Activated naive CD4-positive, alpha-beta T cell treated with anti-CD3 and anti-CD28 coated beads for 36 hours (primary cell): ENCODE results near the gene PCCA. TPM values are rescaled to one million over a fixed set of nuclear protein-coding genes. Genes with fewer than 3 reads are reported as not detected.

Experiments
- CTCF ChIA-PET: fragments of 350-600 bp; sonication (Branson Sonifier 250); formaldehyde crosslinking; loops from one replicate; lab custom pipeline; 2021; ENCODE audit warnings: antibody characterized with exemption; lab: Charles Lee
- DNase-seq: peaks from one replicate; pipeline ENCODE4 v3.0.0-alpha.2; 2020
- H3K27ac Mint-ChIP-seq: one replicate; pipeline ENCODE4 v1.8.0; 2021; ENCODE audit warnings: mild to moderate bottlenecking, mixed read lengths
- H3K27me3 Mint-ChIP-seq: one replicate; pipeline ENCODE4 v1.8.0; 2021; ENCODE audit warnings: low read depth, mixed read lengths
- H3K36me3 Mint-ChIP-seq: one replicate; pipeline ENCODE4 v1.8.0; 2021; ENCODE audit warnings: low read depth, mixed read lengths
- H3K4me1 Mint-ChIP-seq: one replicate; pipeline ENCODE4 v1.8.0; 2021; ENCODE audit warnings: low read depth, mixed read lengths
- H3K4me3 Mint-ChIP-seq: one replicate; pipeline ENCODE4 v1.8.0; 2021; ENCODE audit warnings: mild to moderate bottlenecking, moderate library complexity, mixed read lengths
- H3K9me3 Mint-ChIP-seq: one replicate; pipeline ENCODE4 v1.8.0; 2021; ENCODE audit warnings: mixed read lengths
- intact Hi-C: fragments of 100-400 bp; cut with micrococcal nuclease; formaldehyde crosslinking; loops from one replicate; pipeline ENCODE4 v1.15.1; 2023
- total RNA-seq, 2 experiments: library from RNA; stranded (reverse); gene quantifications; one replicate each; pipeline ENCODE4 v1.2.3, GENCODE V29; 2021

Gene PCCA
- total RNA-seq, 2 experiments from 2014 or later: 6.8 to 8.1 TPM

- no peak for DNase-seq
- no peaks in the 10 kb centered on the region for H3K9me3 Mint-ChIP-seq
- no peak overlapping the region for H3K4me3 Mint-ChIP-seq
- CTCF ChIA-PET: no interaction called here
- no peaks in the 10 kb centered on the region for H3K27me3 Mint-ChIP-seq
- H3K36me3 Mint-ChIP-seq: no peaks in the 10 kb centered on the region
- intact Hi-C loops: no loop called here
- no peak overlapping the region for H3K27ac Mint-ChIP-seq
- no peaks in the 10 kb centered on the region for H3K4me1 Mint-ChIP-seq
Measured at GRCh38 chr13:100476963-100477362, 388.1 kb downstream of the PCCA start.

DNA sequence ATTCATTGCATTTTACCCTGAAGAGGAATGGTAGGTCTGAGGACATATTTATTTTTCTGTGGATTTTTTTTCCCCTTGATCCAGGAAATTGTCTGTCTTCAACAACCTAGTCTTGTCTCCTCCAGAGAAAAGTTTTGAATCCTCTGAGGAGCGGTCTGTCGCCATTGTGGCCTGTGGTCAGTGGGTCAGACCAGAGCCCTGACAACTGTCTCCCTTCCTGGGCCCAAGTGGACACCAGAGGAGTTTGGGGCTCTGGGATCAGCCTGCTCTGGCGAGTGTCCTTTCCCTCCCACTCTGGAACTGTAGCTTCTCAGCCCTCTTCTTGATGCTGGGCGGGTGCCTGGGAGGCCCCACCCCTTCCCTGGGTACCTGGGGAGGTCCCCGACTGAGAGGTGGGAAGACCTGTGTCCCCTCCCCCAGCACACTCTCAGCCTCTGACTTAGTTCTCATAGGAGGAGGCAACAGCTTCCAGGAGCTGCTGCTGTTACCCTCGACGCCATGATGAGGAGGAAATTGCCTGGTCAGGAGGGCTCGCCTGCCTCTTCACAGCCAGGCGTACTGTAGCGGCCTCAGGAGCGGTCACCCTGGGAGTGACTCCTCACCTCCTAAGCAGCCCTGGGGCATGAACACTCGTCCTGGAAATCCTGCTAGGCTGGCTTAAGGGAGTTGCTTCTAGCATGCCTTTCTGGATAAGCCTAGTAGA lies 389.4 kb downstream of the PCCA start:
- Mint-ChIP-seq H3K27ac (no peak overlapping the region), H3K4me3 (no peak overlapping the region), H3K9me3 (no peaks in the 10 kb centered on the region), H3K4me1 (no peaks in the 10 kb centered on the region), H3K27me3 (no peaks in the 10 kb centered on the region), H3K36me3 (no peaks in the 10 kb centered on the region)
- no peak for DNase-seq
- CTCF ChIA-PET: no interaction called here
- intact Hi-C loops: no loop called here

GRCh38 chr13:100480676-100481075 lies 391.8 kb downstream of the PCCA start:
- Mint-ChIP-seq H3K27me3 (no peaks in the 10 kb centered on the region), H3K4me3 (no peak overlapping the region), H3K9me3 (no peaks in the 10 kb centered on the region), H3K36me3 (no peaks in the 10 kb centered on the region), H3K27ac (no peak overlapping the region), H3K4me1 (peaks cover 2% of the 10 kb centered on the region)
- CTCF ChIA-PET: no interaction called here
- DNase-seq: no peak
- intact Hi-C loops: no loop called here

GRCh38 chr13:100483139-100483538 lies 394.2 kb downstream of the PCCA start:
- Mint-ChIP-seq H3K4me3 (no peak overlapping the region), H3K36me3 (no peaks in the 10 kb centered on the region), H3K27me3 (no peaks in the 10 kb centered on the region), H3K27ac (no peak overlapping the region), H3K4me1 (peaks cover 2% of the 10 kb centered on the region), H3K9me3 (no peaks in the 10 kb centered on the region)
- intact Hi-C loops: no loop called here
- CTCF ChIA-PET: no interaction called here
- no peak for DNase-seq

GRCh38 chr13:100483841-100484381 lies 395.0 kb downstream of the PCCA start:
- DNase-seq: no peak
- no peak overlapping the region for H3K27ac Mint-ChIP-seq
- peaks cover 2% of the 10 kb centered on the region for H3K4me1 Mint-ChIP-seq
- no peaks in the 10 kb centered on the region for H3K36me3 Mint-ChIP-seq
- intact Hi-C loops: no loop called here
- no peaks in the 10 kb centered on the region for H3K9me3 Mint-ChIP-seq
- H3K4me3 Mint-ChIP-seq: no peak overlapping the region
- CTCF ChIA-PET: no interaction called here
- H3K27me3 Mint-ChIP-seq: no peaks in the 10 kb centered on the region

- CTCF ChIA-PET: no interaction called here
- no peaks in the 10 kb centered on the region for H3K36me3 Mint-ChIP-seq
- no peak overlapping the region for H3K4me3 Mint-ChIP-seq
- peaks cover 2% of the 10 kb centered on the region for H3K4me1 Mint-ChIP-seq
- no peaks in the 10 kb centered on the region for H3K9me3 Mint-ChIP-seq
- no peaks in the 10 kb centered on the region for H3K27me3 Mint-ChIP-seq
- no peak overlapping the region for H3K27ac Mint-ChIP-seq
- no peak for DNase-seq
- intact Hi-C loops: no loop called here
Measured at GRCh38 chr13:100484702-100485101, 395.8 kb downstream of the PCCA start.

DNA sequence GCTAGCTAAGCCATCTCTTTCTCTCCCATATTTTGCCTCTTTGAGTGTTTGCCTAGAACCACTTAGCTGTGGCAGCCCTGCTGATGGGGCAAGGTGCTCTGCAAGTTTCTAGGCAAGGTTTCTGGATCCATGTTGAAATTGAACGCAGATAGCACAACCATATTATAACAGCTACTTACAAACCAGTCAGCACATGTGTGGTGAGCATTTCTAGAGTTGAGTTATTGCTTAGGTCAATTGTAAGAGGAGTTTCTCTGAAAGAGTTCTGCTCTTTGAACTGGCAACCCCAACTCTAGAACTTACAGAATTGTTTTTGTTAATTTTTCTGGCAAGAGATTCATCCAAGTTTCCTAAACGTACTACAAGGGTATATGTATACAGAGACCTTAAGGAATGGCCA lies 396.4 kb downstream of the PCCA start:
- intact Hi-C loops: no loop called here
- Mint-ChIP-seq H3K36me3 (no peaks in the 10 kb centered on the region), H3K9me3 (no peaks in the 10 kb centered on the region), H3K4me3 (no peak overlapping the region), H3K27me3 (no peaks in the 10 kb centered on the region), H3K4me1 (peaks cover 2% of the 10 kb centered on the region), H3K27ac (no peak overlapping the region)
- no peak for DNase-seq
- CTCF ChIA-PET: no interaction called here

DNA sequence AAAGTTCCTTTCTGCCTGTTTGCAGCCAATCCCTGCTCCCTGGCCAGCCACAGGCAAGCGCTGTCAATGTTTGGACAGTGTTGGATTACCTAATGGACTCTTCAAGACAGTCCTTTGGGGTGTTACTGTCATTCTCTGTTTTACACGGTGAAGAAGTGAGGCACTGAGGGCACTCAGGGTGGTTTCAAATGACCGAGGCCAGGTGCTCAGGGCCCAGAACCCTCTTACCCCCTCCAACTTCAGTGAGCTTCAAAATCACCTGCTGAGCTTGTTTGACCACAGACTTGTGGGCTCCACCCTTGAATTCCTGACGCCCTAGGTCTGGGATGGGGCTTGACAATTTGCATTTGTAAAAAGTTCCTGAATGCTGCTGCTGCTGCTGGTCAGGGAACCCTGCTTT lies 401.8 kb downstream of the PCCA start:
- Mint-ChIP-seq H3K36me3 (no peaks in the 10 kb centered on the region), H3K9me3 (no peaks in the 10 kb centered on the region), H3K4me3 (no peak overlapping the region), H3K27me3 (no peaks in the 10 kb centered on the region), H3K4me1 (no peaks in the 10 kb centered on the region), H3K27ac (no peak overlapping the region)
- CTCF ChIA-PET: interaction anchor here (1.1 kb wide), 1 partner anchor 22 kb away, joined by 3 read pairs; no protein-coding TSS in a partner anchor
- DNase-seq: no peak
- intact Hi-C loops: no loop called here

- Mint-ChIP-seq H3K36me3 (no peaks in the 10 kb centered on the region), H3K4me3 (no peak overlapping the region), H3K4me1 (no peaks in the 10 kb centered on the region), H3K9me3 (no peaks in the 10 kb centered on the region), H3K27ac (no peak overlapping the region), H3K27me3 (no peaks in the 10 kb centered on the region)
- no peak for DNase-seq
- intact Hi-C loops: no loop called here
- CTCF ChIA-PET: interaction anchor here (1.1 kb wide), 1 partner anchor 21 kb away, joined by 3 read pairs; no protein-coding TSS in a partner anchor
Measured at GRCh38 chr13:100491164-100491842, 402.4 kb downstream of the PCCA start.

DNA sequence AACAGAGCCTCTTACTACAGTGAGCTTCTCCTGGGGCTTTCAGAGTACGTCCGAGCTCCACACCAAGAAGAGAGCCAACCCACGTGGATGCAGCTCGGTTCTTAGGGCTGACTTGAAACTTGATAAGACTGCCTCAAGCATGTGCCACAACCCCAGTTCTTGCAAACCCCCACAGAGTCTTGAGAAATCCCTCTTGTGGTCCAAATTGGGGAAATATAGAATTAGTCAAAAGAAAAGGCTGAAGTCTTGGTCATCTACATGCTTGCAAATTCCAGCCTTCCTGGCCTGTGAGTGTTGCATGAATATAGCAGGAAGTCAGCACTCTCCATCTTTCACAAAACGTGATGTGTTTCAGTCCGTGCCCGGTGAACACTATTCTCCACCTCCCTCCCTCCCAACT lies 404.5 kb downstream of the PCCA start:
- intact Hi-C loops: no loop called here
- no peak overlapping the region for H3K4me3 Mint-ChIP-seq
- H3K36me3 Mint-ChIP-seq: no peaks in the 10 kb centered on the region
- no peak for DNase-seq
- H3K4me1 Mint-ChIP-seq: no peaks in the 10 kb centered on the region
- H3K27ac Mint-ChIP-seq: no peak overlapping the region
- no peaks in the 10 kb centered on the region for H3K27me3 Mint-ChIP-seq
- CTCF ChIA-PET: no interaction called here
- no peaks in the 10 kb centered on the region for H3K9me3 Mint-ChIP-seq

- Mint-ChIP-seq H3K9me3 (no peaks in the 10 kb centered on the region), H3K36me3 (no peaks in the 10 kb centered on the region), H3K4me3 (no peak overlapping the region), H3K27ac (no peak overlapping the region), H3K27me3 (no peaks in the 10 kb centered on the region), H3K4me1 (no peaks in the 10 kb centered on the region)
- CTCF ChIA-PET: interaction anchor here (1.3 kb wide), 1 partner anchor 19 kb away, joined by 4 read pairs; no protein-coding TSS in a partner anchor
- intact Hi-C loops: no loop called here
- DNase-seq: no peak
Measured at GRCh38 chr13:100495455-100495854, 406.6 kb downstream of the PCCA start.

DNA sequence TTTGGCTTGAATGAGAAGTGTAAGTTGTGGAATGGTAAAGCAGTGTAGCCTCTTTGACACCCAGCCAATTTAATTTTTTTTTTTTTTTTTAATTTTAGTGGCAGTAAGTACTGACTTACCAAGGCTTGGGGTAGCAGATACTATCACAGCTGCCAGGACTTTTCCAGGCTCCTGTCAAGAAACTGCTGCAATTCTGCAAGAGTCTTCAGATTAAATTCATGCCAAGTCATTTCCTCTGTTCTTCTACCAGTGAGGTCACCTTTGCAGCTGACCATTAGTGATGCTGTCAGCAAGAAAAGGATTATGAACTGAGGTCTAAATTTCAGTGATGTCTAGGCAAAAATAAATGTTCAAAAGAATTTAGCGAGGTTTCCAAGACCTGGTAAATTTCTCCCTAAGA lies 408.5 kb downstream of the PCCA start:
- no peaks in the 10 kb centered on the region for H3K4me1 Mint-ChIP-seq
- no peak overlapping the region for H3K4me3 Mint-ChIP-seq
- H3K27me3 Mint-ChIP-seq: peaks cover under 1% of the 10 kb centered on the region
- CTCF ChIA-PET: interaction anchor here (0.7 kb wide), 1 partner anchor 606 kb away, joined by 4 read pairs; no protein-coding TSS in a partner anchor
- H3K9me3 Mint-ChIP-seq: no peaks in the 10 kb centered on the region
- intact Hi-C loops: no loop called here
- no peaks in the 10 kb centered on the region for H3K36me3 Mint-ChIP-seq
- no peak for DNase-seq
- H3K27ac Mint-ChIP-seq: no peak overlapping the region

GRCh38 chr13:100502446-100502845 lies 413.6 kb downstream of the PCCA start:
- CTCF ChIA-PET: no interaction called here
- H3K36me3 Mint-ChIP-seq: no peaks in the 10 kb centered on the region
- H3K27ac Mint-ChIP-seq: no peak overlapping the region
- no peaks in the 10 kb centered on the region for H3K9me3 Mint-ChIP-seq
- no peak for DNase-seq
- peaks cover 14% of the 10 kb centered on the region for H3K4me1 Mint-ChIP-seq
- H3K27me3 Mint-ChIP-seq: peaks cover 8% of the 10 kb centered on the region
- intact Hi-C loops: no loop called here
- H3K4me3 Mint-ChIP-seq: no peak overlapping the region
